K562 (cell line): ENCODE results near the gene ATAD2B. TPM values are rescaled to one million over a fixed set of nuclear protein-coding genes. Genes with fewer than 3 reads are reported as not detected.

Experiments
- ATAC-seq: fragments of 200-7000 bp; cut with Tn5 transposase; 3 replicates; pipeline ENCODE4 v1.9.1; 2020; ENCODE audit warnings: moderate library complexity
- BruUV-seq: library from RNA; stranded (reverse); fragments of 400-500 nt; replicated peaks from 2 replicates; lab custom pipeline; 2021; lab: Mats Ljungman, UMichigan
- CTCF ChIA-PET: fragments of 300-600 bp; formaldehyde crosslinking; extraction: SDS; loops from one replicate; lab custom pipeline; 2021; ENCODE audit warnings: low intra/inter-chr PET ratio; lab: Yijun Ruan, JAX
- POLR2A ChIA-PET: fragments of 300-600, 350-650 bp; sonication (Branson Sonifier 250); formaldehyde crosslinking; extraction: SDS; loops from one replicate; lab custom pipeline; 2021; ENCODE audit warnings: antibody characterized with exemption, inconsistent platforms; lab: Yijun Ruan, JAX
- DNase-seq, 4 experiments: peaks; one replicate each; pipeline versions ENCODE4 v3.0.0 to v3.0.0-alpha.2; 2011 to 2018; ENCODE audit warnings: low spot score in 3 of 4, mixed read lengths in 3 of 4; ENCODE audit errors: extremely low read depth in 1 of 4
- FAIRE-seq: peaks from 2 replicates; lab custom pipeline; 2011; peaks lifted over from hg19 to GRCh38; lab: Jason Lieb, UNC
- H2AFZ ChIP-seq: 2 replicates; pipeline ENCODE4 v1.6.0; 2011; ENCODE audit warnings: low read depth, low read length, control low read depth, inconsistent platforms
- H3K27ac ChIP-seq: fragments of 200-600 bp; 3 replicates; pipeline ENCODE4 v1.8.0; 2011; ENCODE audit warnings: low read depth, mild to moderate bottlenecking, control low read depth, inconsistent platforms, low read length, moderate library complexity, mixed read lengths; ENCODE audit errors: extremely low read depth
- H3K27me3 ChIP-seq, 2 experiments: fragments of 300-600 bp in 1 of 2; 2 replicates in 1 of 2; 3 replicates in 1 of 2; pipeline versions ENCODE4 v1.6.0 to v1.8.0; 2011; ENCODE audit warnings: inconsistent platforms in 2 of 2, low read length in 2 of 2, mild to moderate bottlenecking in 1 of 2, mixed read lengths in 1 of 2, moderate library complexity in 1 of 2; ENCODE audit not compliant: control insufficient read depth in 2 of 2, insufficient read depth in 2 of 2
- H3K36me3 ChIP-seq: fragments of 300-600 bp; 3 replicates; pipeline ENCODE4 v1.8.0; 2011; ENCODE audit warnings: mild to moderate bottlenecking, low read length, inconsistent platforms; ENCODE audit not compliant: control insufficient read depth, insufficient read depth
- H3K4me1 ChIP-seq, 2 experiments: fragments of 200-600 bp in 1 of 2; replicated peaks in 1 of 2; 2 replicates in 1 of 2; 3 replicates in 1 of 2; pipeline versions ENCODE4 v1.5.1 to v1.8.0; 2011; ENCODE audit warnings: inconsistent platforms in 2 of 2, low read length in 2 of 2, mild to moderate bottlenecking in 1 of 2, mixed read lengths in 1 of 2, moderate library complexity in 1 of 2; ENCODE audit not compliant: control insufficient read depth in 2 of 2, insufficient read depth in 2 of 2
- H3K4me2 ChIP-seq: 2 replicates; pipeline ENCODE4 v1.6.1; 2011; ENCODE audit warnings: low read length, control low read depth, inconsistent platforms, mixed read lengths; ENCODE audit not compliant: insufficient read depth
- H3K4me3 ChIP-seq: fragments of 200-600 bp; sonication (generic), shearing (Covaris generic); 2 replicates; pipeline ENCODE4 v1.5.1; 2016; ENCODE audit warnings: control low read depth, inconsistent platforms
- H3K79me2 ChIP-seq: fragments of 200-600 bp; 3 replicates; pipeline ENCODE4 v1.8.0; 2011; ENCODE audit warnings: low read length, inconsistent platforms; ENCODE audit not compliant: control insufficient read depth, insufficient read depth
- H3K9ac ChIP-seq, 2 experiments: 2 replicates each; pipeline versions ENCODE4 v1.6.0 to v1.6.1; 2011; ENCODE audit warnings: low read depth in 2 of 2, low read length in 2 of 2, control low read depth in 1 of 2, inconsistent platforms in 1 of 2, mild to moderate bottlenecking in 1 of 2, mixed read lengths in 1 of 2; ENCODE audit not compliant: insufficient read depth in 1 of 2
- H3K9me1 ChIP-seq: one replicate; pipeline ENCODE4 v1.6.0; 2011; ENCODE audit warnings: inconsistent platforms, mild to moderate bottlenecking, low read length, moderate library complexity; ENCODE audit not compliant: control insufficient read depth, insufficient read depth
- H3K9me3 ChIP-seq: replicated peaks from 2 replicates; pipeline ENCODE4 v1.5.1; 2011; ENCODE audit warnings: low read depth, low read length, inconsistent platforms; ENCODE audit not compliant: control insufficient read depth, insufficient read depth
- H4K20me1 ChIP-seq: replicated peaks from 2 replicates; pipeline ENCODE4 v1.6.1; 2011; ENCODE audit warnings: low read length, inconsistent platforms, mixed read lengths; ENCODE audit not compliant: control insufficient read depth, insufficient read depth
- ARID1B ChIP-seq: fragments of 450-650 bp; IDR thresholded peaks from 2 replicates; pipeline ENCODE4 v1.6.1; 2016; ENCODE audit warnings: antibody characterized with exemption, mild to moderate bottlenecking, inconsistent platforms
- CBX3 ChIP-seq, 2 experiments: IDR thresholded peaks; 1 replicate in 1 of 2; 2 replicates in 1 of 2; pipeline ENCODE4 v1.6.1; 2012; ENCODE audit warnings: inconsistent platforms in 2 of 2, low read length in 2 of 2, borderline replicate concordance in 1 of 2, control low read depth in 1 of 2
- CTBP1 ChIP-seq: fragments of 450-650 bp; IDR thresholded peaks from 2 replicates; pipeline ENCODE4 v1.6.1; 2016; ENCODE audit warnings: borderline replicate concordance
- HDAC1 ChIP-seq, 2 experiments: fragments of 450-650 bp; IDR thresholded peaks; 2 replicates each; pipeline ENCODE4 v1.6.1; 2016 to 2017; ENCODE audit warnings: inconsistent platforms in 1 of 2, mild to moderate bottlenecking in 1 of 2, moderate library complexity in 1 of 2
- NFRKB ChIP-seq: fragments of 450-650 bp; IDR thresholded peaks from 2 replicates; pipeline ENCODE4 v1.6.1; 2016; ENCODE audit warnings: low read depth
- RBM34 ChIP-seq: fragments of 200-400 bp; formaldehyde crosslinking; IDR thresholded peaks from 2 replicates; pipeline ENCODE4 v1.6.1; 2018; ENCODE audit warnings: low read length, borderline replicate concordance; ENCODE audit not compliant: insufficient read depth
- RCOR1 ChIP-seq, 2 experiments: IDR thresholded peaks; 2 replicates each; pipeline ENCODE4 v1.6.1; 2012; ENCODE audit warnings: low read depth in 2 of 2, low read length in 2 of 2, borderline replicate concordance in 1 of 2, improper control_type of control experiment in 1 of 2
- SIN3A ChIP-seq, 2 experiments: fragments of 150-350 bp in 1 of 2; IDR thresholded peaks; 2 replicates each; pipeline ENCODE4 v1.6.1; 2011 to 2016; ENCODE audit warnings: borderline replicate concordance in 2 of 2, low read depth in 2 of 2, low read length in 2 of 2, mild to moderate bottlenecking in 2 of 2, moderate library complexity in 2 of 2; ENCODE audit not compliant: control insufficient read depth in 1 of 2
- SMARCA4 ChIP-seq: fragments of 450-650 bp; IDR thresholded peaks from 2 replicates; pipeline ENCODE4 v1.6.1; 2016
- ZBTB17 ChIP-seq: fragments of 450-650 bp; formaldehyde crosslinking; IDR thresholded peaks from 2 replicates; pipeline ENCODE4 v1.4.0; 2020; ENCODE audit warnings: mild to moderate bottlenecking
- WGBS: fragments of 100-300 bp; shearing (Covaris generic); methylation state at CpG from one replicate; pipeline ENCODE4 v1.1.6; 2016; ENCODE audit warnings: low coverage, mixed read lengths; ENCODE audit not compliant: insufficient coverage; ENCODE audit errors: missing lambda C conversion rate; 5-methylcytosine and 5-hydroxymethylcytosine counted together
- in situ Hi-C: fragments of 300-500 bp; cut with MboI; formaldehyde crosslinking; loops from 4 replicates; pipeline ENCODE4 v1.15.0; 2018; ENCODE audit warnings: inconsistent platforms, mixed read lengths
- intact Hi-C: fragments of 100-400 bp; cut with micrococcal nuclease; formaldehyde crosslinking; loops from 2 replicates; pipeline ENCODE4 v1.14.2; 2022
- polyA plus RNA-seq, 8 experiments: library from polyadenylated mRNA; depleted of rRNA in 4 of 8; stranded (reverse) in 5 of 8; unstranded in 3 of 8; fragments of >200 nt; fragmentation: Nextera tagmentation in 2 of 8; fragmentation: Illumina TruSeq in 1 of 8; extraction: Ambion mirVana in 2 of 8; extraction: Trizol in 1 of 8; gene quantifications; 2 replicates each; pipeline versions ENCODE4 v1.2.1 to v1.2.3, GENCODE V29; 2011 to 2014; ENCODE audit warnings: inconsistent platforms in 1 of 8, missing spikeins in 1 of 8
- total RNA-seq, 7 experiments: library from RNA; depleted of rRNA in 6 of 7; stranded (reverse); fragments of >200 nt in 6 of 7; fragmentation: Illumina TruSeq in 2 of 7; extraction: Trizol in 2 of 7; gene quantifications; 2 replicates each; pipeline versions ENCODE4 v1.2.1 to v1.2.3, GENCODE V29; 2011 to 2021; ENCODE audit warnings: low replicate concordance in 1 of 7
- TF ChIP-seq, protein P1 (sequence below): fragments of 200-800 bp; sonication (Bioruptor generic); IDR thresholded peaks from 2 replicates; pipeline ENCODE4 v1.6.1; 2017; ENCODE audit warnings: missing genetic modification characterization, missing compliant biosample characterization
- TF ChIP-seq, protein P2 (sequence below), 3 experiments: fragments of 200-800 bp in 1 of 3; fragments of 250-450 bp in 1 of 3; fragments of 450-650 bp in 1 of 3; sonication (Bioruptor Pico) in 1 of 3; sonication (Bioruptor generic) in 1 of 3; formaldehyde crosslinking in 1 of 3; IDR thresholded peaks; 2 replicates each; pipeline versions ENCODE4 v1.6.1 to v1.8.0; 2016 to 2022; ENCODE audit warnings: mild to moderate bottlenecking in 2 of 3, missing genetic modification characterization in 2 of 3, missing compliant biosample characterization in 1 of 3, moderate library complexity in 1 of 3

Gene ATAD2B
- total and polyA plus RNA-seq, 9 of the 15 experiments (the other 6 are each of a cell fraction or from before 2014, with no cell fraction given), result 3.2 to 21.6 (median 11.4) TPM

DNA sequence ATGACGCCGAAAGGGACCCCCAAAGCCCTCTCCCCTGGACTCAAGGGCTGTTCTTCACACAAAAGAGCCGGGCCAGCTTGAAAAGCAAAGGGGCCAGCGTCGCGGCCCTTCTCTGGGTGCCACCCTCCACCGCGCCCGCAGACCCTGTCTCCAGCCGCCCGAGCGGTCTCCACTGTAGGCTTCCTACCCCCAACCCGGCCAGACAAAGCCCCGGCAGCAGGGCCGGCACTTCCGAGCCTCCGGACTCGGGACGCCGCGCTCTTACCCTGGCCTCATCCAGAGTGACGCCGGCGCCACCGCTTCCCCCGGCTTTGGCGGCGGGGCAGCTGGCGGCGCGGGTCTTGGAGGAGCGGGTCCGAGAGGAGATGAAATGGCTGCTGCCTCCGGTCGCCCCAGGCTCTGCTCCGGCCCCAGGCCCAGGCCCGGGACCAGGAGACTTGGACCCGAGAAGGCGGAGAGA lies 603 bp downstream of the ATAD2B start (continued):
- peak; percentile 10; the same call in 1 of the 2 replicates for TF ChIP-seq RBM34
- TF ChIP-seq SMARCA4, result no peak

DNA sequence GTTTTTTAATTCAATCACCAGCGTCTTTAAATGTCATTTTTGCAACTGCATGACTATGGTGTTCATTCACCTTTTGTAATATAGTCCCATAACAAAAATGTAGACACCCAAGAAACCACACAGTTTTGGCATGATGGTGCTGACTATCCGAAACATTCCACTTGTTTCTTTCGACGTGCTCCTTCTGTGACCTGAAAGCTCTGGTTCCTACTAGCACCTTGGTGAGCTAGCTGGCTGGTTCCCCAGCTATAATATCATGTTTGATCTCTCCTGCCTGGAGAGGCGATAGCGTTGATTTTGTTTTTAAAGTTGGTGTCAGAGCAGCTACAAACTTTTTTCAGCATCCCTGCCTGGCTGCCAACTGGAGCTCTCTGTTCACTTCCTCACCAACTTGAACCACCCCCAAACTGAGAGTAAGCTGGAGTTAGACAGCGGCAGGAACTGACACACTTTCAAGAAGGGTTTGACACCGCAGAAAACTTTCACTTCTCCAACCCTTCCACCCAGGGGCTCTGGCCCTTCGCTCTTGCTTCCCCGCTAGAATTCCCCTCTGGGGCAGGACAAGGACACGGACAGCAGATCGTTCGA lies 1.1 kb downstream of the ATAD2B start:
- ChIA-PET POLR2A (interaction anchor here (0.7 to 3.0 kb wide), 13 partner anchors 9 to 469 kb away, joined by 3 to 15 read pairs (median 4); partner anchors contain the start of genes TP53I3, UBXN2A and WDCP), CTCF (interaction anchor here (2.8 kb wide), 1 partner anchor 159 kb away, joined by 10 read pairs; the partner anchor contains the start of gene TP53I3)
- peak; percentile 32 for FAIRE-seq
- Histone ChIP-seq H4K20me1 (no peaks in the 10 kb centered on the region), H3K4me2 (peak overlapping the region; percentile 97), H3K9me3 (no peaks in the 10 kb centered on the region; the same call in 1 of the 2 replicates), H3K27ac (peak overlapping the region; percentile 96), H3K36me3 (peaks cover 7% of the 10 kb centered on the region; the same call in 1 of the 3 replicates), H3K9ac (peak overlapping the region; percentile 94 to 100), H3K4me3 (peak overlapping the region; percentile 86), H2AFZ (peak overlapping the region; percentile 89), H3K79me2 (peaks cover 79% of the 10 kb centered on the region), H3K9me1 (no peaks in the 10 kb centered on the region), H3K27me3 (no peaks in the 10 kb centered on the region), H3K4me1 (peaks cover 3 to 21% of the 10 kb centered on the region in 2 experiments; a peak in 3 of 5 replicates)
- peak; percentile 56 for ATAC-seq
- peak in 3 of 4 experiments; percentile 14 to 71 (median 37) for DNase-seq
- intact Hi-C loops (loop anchor here (2.0 to 5.0 kb wide), 3 partner anchors 98 to 159 kb away; partner anchors contain the start of genes SF3B6 and TP53I3), in situ Hi-C loops (no loop called here)
- BruUV-seq, result TSS peak; percentile 44
- 0% methylated on average over 13 of the region's 13 CpGs for WGBS
- TF ChIP-seq NFRKB (no peak), ZBTB17 (no peak), CBX3 (IDR thresholded peaks at IDR 0.05; ENCODE audit: borderline replicate concordance in 1 of 2, low read length in 2 of 2) (peak in 1 of 2 experiments; percentile 33; a peak in 1 of 3 replicates), CTBP1 (peak; percentile 39; the same call in 1 of the 2 replicates), HDAC1 (IDR thresholded peaks at IDR 0.05) (peak in 1 of 2 experiments; percentile 8; a peak in 1 of 4 replicates), ARID1B (0 out of 2 replicates have a peak, but pooled peaks have one; percentile 7), SIN3A (IDR thresholded peaks at IDR 0.05; ENCODE audit: borderline replicate concordance in 2 of 2, control insufficient read depth in 1 of 2, low read depth in 2 of 2, low read length in 2 of 2) (peak in 1 of 2 experiments; percentile 18; a peak in 1 of 4 replicates), RCOR1 (IDR thresholded peaks at IDR 0.05; ENCODE audit: borderline replicate concordance in 1 of 2, low read depth in 2 of 2, low read length in 2 of 2) (no peak)
- TF ChIP-seq, protein P1, sequence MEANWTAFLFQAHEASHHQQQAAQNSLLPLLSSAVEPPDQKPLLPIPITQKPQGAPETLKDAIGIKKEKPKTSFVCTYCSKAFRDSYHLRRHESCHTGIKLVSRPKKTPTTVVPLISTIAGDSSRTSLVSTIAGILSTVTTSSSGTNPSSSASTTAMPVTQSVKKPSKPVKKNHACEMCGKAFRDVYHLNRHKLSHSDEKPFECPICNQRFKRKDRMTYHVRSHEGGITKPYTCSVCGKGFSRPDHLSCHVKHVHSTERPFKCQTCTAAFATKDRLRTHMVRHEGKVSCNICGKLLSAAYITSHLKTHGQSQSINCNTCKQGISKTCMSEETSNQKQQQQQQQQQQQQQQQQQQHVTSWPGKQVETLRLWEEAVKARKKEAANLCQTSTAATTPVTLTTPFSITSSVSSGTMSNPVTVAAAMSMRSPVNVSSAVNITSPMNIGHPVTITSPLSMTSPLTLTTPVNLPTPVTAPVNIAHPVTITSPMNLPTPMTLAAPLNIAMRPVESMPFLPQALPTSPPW (CRISPR knock-in tag), result no peak; the same call in 1 of the 2 replicates
- TF ChIP-seq, protein P2, sequence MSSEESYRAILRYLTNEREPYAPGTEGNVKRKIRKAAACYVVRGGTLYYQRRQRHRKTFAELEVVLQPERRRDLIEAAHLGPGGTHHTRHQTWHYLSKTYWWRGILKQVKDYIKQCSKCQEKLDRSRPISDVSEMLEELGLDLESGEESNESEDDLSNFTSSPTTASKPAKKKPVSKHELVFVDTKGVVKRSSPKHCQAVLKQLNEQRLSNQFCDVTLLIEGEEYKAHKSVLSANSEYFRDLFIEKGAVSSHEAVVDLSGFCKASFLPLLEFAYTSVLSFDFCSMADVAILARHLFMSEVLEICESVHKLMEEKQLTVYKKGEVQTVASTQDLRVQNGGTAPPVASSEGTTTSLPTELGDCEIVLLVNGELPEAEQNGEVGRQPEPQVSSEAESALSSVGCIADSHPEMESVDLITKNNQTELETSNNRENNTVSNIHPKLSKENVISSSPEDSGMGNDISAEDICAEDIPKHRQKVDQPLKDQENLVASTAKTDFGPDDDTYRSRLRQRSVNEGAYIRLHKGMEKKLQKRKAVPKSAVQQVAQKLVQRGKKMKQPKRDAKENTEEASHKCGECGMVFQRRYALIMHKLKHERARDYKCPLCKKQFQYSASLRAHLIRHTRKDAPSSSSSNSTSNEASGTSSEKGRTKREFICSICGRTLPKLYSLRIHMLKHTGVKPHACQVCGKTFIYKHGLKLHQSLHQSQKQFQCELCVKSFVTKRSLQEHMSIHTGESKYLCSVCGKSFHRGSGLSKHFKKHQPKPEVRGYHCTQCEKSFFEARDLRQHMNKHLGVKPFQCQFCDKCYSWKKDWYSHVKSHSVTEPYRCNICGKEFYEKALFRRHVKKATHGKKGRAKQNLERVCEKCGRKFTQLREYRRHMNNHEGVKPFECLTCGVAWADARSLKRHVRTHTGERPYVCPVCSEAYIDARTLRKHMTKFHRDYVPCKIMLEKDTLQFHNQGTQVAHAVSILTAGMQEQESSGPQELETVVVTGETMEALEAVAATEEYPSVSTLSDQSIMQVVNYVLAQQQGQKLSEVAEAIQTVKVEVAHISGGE (CRISPR knock-in tag; IDR thresholded peaks at IDR 0.05), result peak in 1 of 3 experiments; percentile 55; a peak in 1 of 6 replicates
